ENCODE results near the gene S100A1.

Gene S100A1

GRCh38 chr1:153614189-153614900 lies 13.9 kb upstream of the S100A1 start:
- no peak overlapping the region for H3K4me3 Mint-ChIP-seq
- H3K9me3 Mint-ChIP-seq, result no peaks in the 10 kb centered on the region
- H3K36me3 Mint-ChIP-seq (ENCODE audit: low read depth), result no peaks in the 10 kb centered on the region
- peaks cover 2% of the 10 kb centered on the region for H3K27me3 Mint-ChIP-seq
- intact Hi-C loops (cut with micrococcal nuclease), result no loop called here
- H3K4me1 Mint-ChIP-seq (ENCODE audit: low read depth), result peaks cover 58% of the 10 kb centered on the region
- no peak overlapping the region for H3K27ac Mint-ChIP-seq

- Mint-ChIP-seq H3K4me3 (no peak overlapping the region), H3K36me3 (ENCODE audit: low read depth) (no peaks in the 10 kb centered on the region), H3K4me1 (ENCODE audit: low read depth) (peaks cover 53% of the 10 kb centered on the region), H3K9me3 (no peaks in the 10 kb centered on the region), H3K27me3 (peaks cover 2% of the 10 kb centered on the region), H3K27ac (no peak overlapping the region)
- intact Hi-C loops (cut with micrococcal nuclease), result no loop called here
Measured at GRCh38 chr1:153614906-153615305, 13.3 kb upstream of the S100A1 start.

GRCh38 chr1:153615406-153615805 lies 12.8 kb upstream of the S100A1 start:
- H3K4me3 Mint-ChIP-seq, result no peak overlapping the region
- H3K36me3 Mint-ChIP-seq (ENCODE audit: low read depth), result no peaks in the 10 kb centered on the region
- H3K9me3 Mint-ChIP-seq, result no peaks in the 10 kb centered on the region
- no peak overlapping the region for H3K27ac Mint-ChIP-seq
- intact Hi-C loops (cut with micrococcal nuclease), result no loop called here
- H3K27me3 Mint-ChIP-seq, result peaks cover 2% of the 10 kb centered on the region
- peaks cover 48% of the 10 kb centered on the region for H3K4me1 Mint-ChIP-seq (ENCODE audit: low read depth)

- peaks cover 2% of the 10 kb centered on the region for H3K27me3 Mint-ChIP-seq
- no peak within 1 kb of the TSS for H3K4me3 Mint-ChIP-seq
- peak within 1 kb of the TSS; percentile 36 for H3K27ac Mint-ChIP-seq
- H3K36me3 Mint-ChIP-seq (ENCODE audit: low read depth), result no peaks in the 10 kb centered on the region
- intact Hi-C loops (cut with micrococcal nuclease), result loop anchor here (2.0 kb wide), 1 partner anchor 44 kb away; no protein-coding TSS in a partner anchor
- H3K4me1 Mint-ChIP-seq (ENCODE audit: low read depth), result peaks cover 39% of the 10 kb centered on the region
- no peaks in the 10 kb centered on the region for H3K9me3 Mint-ChIP-seq
Measured at GRCh38 chr1:153616144-153616916, 11.9 kb upstream of the S100A1 start, which contains the start of gene S100A14. Gene S100A14 (minus strand): TSS chr1:153616325. CDS start chr1:153615858, 467 bp downstream.

- H3K27me3 Mint-ChIP-seq, result peaks cover 2% of the 10 kb centered on the region
- H3K9me3 Mint-ChIP-seq, result no peaks in the 10 kb centered on the region
- peaks cover 33% of the 10 kb centered on the region for H3K4me1 Mint-ChIP-seq (ENCODE audit: low read depth)
- intact Hi-C loops (cut with micrococcal nuclease), result loop anchor here (1.0 to 2.0 kb wide), 2 partner anchors 44 to 106 kb away; no protein-coding TSS in a partner anchor
- peak overlapping the region; percentile 36 for H3K27ac Mint-ChIP-seq
- no peak overlapping the region for H3K4me3 Mint-ChIP-seq
- no peaks in the 10 kb centered on the region for H3K36me3 Mint-ChIP-seq (ENCODE audit: low read depth)
Measured at GRCh38 chr1:153616917-153617311, 11.3 kb upstream of the S100A1 start.

GRCh38 chr1:153617663-153618062 lies 10.6 kb upstream of the S100A1 start:
- H3K27ac Mint-ChIP-seq, result peak overlapping the region; percentile 36
- intact Hi-C loops (cut with micrococcal nuclease), result loop anchor here (1.0 to 2.0 kb wide), 2 partner anchors 45 to 106 kb away; no protein-coding TSS in a partner anchor
- no peaks in the 10 kb centered on the region for H3K36me3 Mint-ChIP-seq (ENCODE audit: low read depth)
- H3K27me3 Mint-ChIP-seq, result peaks cover 2% of the 10 kb centered on the region
- H3K9me3 Mint-ChIP-seq, result no peaks in the 10 kb centered on the region
- peaks cover 34% of the 10 kb centered on the region for H3K4me1 Mint-ChIP-seq (ENCODE audit: low read depth)
- H3K4me3 Mint-ChIP-seq, result no peak overlapping the region

GRCh38 chr1:153619171-153619570 lies 9.1 kb upstream of the S100A1 start:
- H3K27ac Mint-ChIP-seq, result no peak overlapping the region
- H3K9me3 Mint-ChIP-seq, result no peaks in the 10 kb centered on the region
- no peaks in the 10 kb centered on the region for H3K36me3 Mint-ChIP-seq (ENCODE audit: low read depth)
- intact Hi-C loops (cut with micrococcal nuclease), result no loop called here
- peaks cover 50% of the 10 kb centered on the region for H3K4me1 Mint-ChIP-seq (ENCODE audit: low read depth)
- no peak overlapping the region for H3K4me3 Mint-ChIP-seq
- H3K27me3 Mint-ChIP-seq, result peaks cover 2% of the 10 kb centered on the region

GRCh38 chr1:153623101-153623500 lies 5.1 kb upstream of the S100A1 start:
- Mint-ChIP-seq H3K4me1 (ENCODE audit: low read depth) (peaks cover 56% of the 10 kb centered on the region), H3K27ac (peak overlapping the region; percentile 37), H3K4me3 (peak overlapping the region; percentile 45), H3K9me3 (no peaks in the 10 kb centered on the region), H3K27me3 (peaks cover 18% of the 10 kb centered on the region), H3K36me3 (ENCODE audit: low read depth) (no peaks in the 10 kb centered on the region)
- intact Hi-C loops (cut with micrococcal nuclease), result no loop called here

GRCh38 chr1:153624965-153625611 lies 3.1 kb upstream of the S100A1 start:
- intact Hi-C loops (cut with micrococcal nuclease), result no loop called here
- peaks cover 70% of the 10 kb centered on the region for H3K4me1 Mint-ChIP-seq (ENCODE audit: low read depth)
- no peak overlapping the region for H3K4me3 Mint-ChIP-seq
- no peaks in the 10 kb centered on the region for H3K9me3 Mint-ChIP-seq
- H3K36me3 Mint-ChIP-seq (ENCODE audit: low read depth), result no peaks in the 10 kb centered on the region
- peak overlapping the region; percentile 37 for H3K27ac Mint-ChIP-seq
- H3K27me3 Mint-ChIP-seq, result peaks cover 23% of the 10 kb centered on the region

- intact Hi-C loops (cut with micrococcal nuclease), result no loop called here
- H3K36me3 Mint-ChIP-seq (ENCODE audit: low read depth), result no peaks in the 10 kb centered on the region
- peaks cover 84% of the 10 kb centered on the region for H3K4me1 Mint-ChIP-seq (ENCODE audit: low read depth)
- peak overlapping the region; percentile 64 for H3K4me3 Mint-ChIP-seq
- H3K27ac Mint-ChIP-seq, result peak overlapping the region; percentile 74
- H3K9me3 Mint-ChIP-seq, result no peaks in the 10 kb centered on the region
- H3K27me3 Mint-ChIP-seq, result peaks cover 23% of the 10 kb centered on the region
Measured at GRCh38 chr1:153626477-153626903, 1.7 kb upstream of the S100A1 start.

- H3K36me3 Mint-ChIP-seq (ENCODE audit: low read depth), result no peaks in the 10 kb centered on the region
- peaks cover 23% of the 10 kb centered on the region for H3K27me3 Mint-ChIP-seq
- H3K9me3 Mint-ChIP-seq, result no peaks in the 10 kb centered on the region
- H3K27ac Mint-ChIP-seq, result peak within 1 kb of the TSS; percentile 74
- intact Hi-C loops (cut with micrococcal nuclease), result no loop called here
- peak within 1 kb of the TSS; percentile 64 for H3K4me3 Mint-ChIP-seq
- H3K4me1 Mint-ChIP-seq (ENCODE audit: low read depth), result peaks cover 90% of the 10 kb centered on the region
Measured at GRCh38 chr1:153626904-153627714, 1.1 kb upstream of the S100A1 start, which contains the start of gene S100A13. Gene S100A13 (minus strand): TSS chr1:153627505. CDS start chr1:153626472, 1,033 bp downstream.

GRCh38 chr1:153628638-153629342 lies 556 bp downstream of the S100A1 start:
- intact Hi-C loops (cut with micrococcal nuclease), result no loop called here
- H3K27me3 Mint-ChIP-seq, result peaks cover 23% of the 10 kb centered on the region
- H3K36me3 Mint-ChIP-seq (ENCODE audit: low read depth), result peaks cover 2% of the 10 kb centered on the region
- no peaks in the 10 kb centered on the region for H3K9me3 Mint-ChIP-seq
- H3K4me3 Mint-ChIP-seq, result no peak overlapping the region
- peaks cover 91% of the 10 kb centered on the region for H3K4me1 Mint-ChIP-seq (ENCODE audit: low read depth)
- peak overlapping the region; percentile 23 for H3K27ac Mint-ChIP-seq

- H3K36me3 Mint-ChIP-seq (ENCODE audit: low read depth), result peaks cover 7% of the 10 kb centered on the region
- H3K4me3 Mint-ChIP-seq, result no peak overlapping the region
- H3K27me3 Mint-ChIP-seq, result peaks cover 23% of the 10 kb centered on the region
- no peaks in the 10 kb centered on the region for H3K9me3 Mint-ChIP-seq
- H3K27ac Mint-ChIP-seq, result peak overlapping the region; percentile 23
- H3K4me1 Mint-ChIP-seq (ENCODE audit: low read depth), result peaks cover 86% of the 10 kb centered on the region
- intact Hi-C loops (cut with micrococcal nuclease), result no loop called here
Measured at GRCh38 chr1:153629343-153629665, 1.1 kb downstream of the S100A1 start.
